Measurements from ENCODE around the gene LGSN.
A peak's percentile ranks its signal among the peaks of the same experiment; 100 is the strongest.
"Not testable (repeated sequence)": the region's sequence is repeated elsewhere in the genome, so short reads cannot be mapped to it uniquely, and the experiment has no call there.

Gene LGSN

GRCh38 chr6:63319939-63320338 lies at the start of gene LGSN:
Gene LGSN, minus strand, starts transcription at chr6:63319983. Its CDS starts 40 bp downstream, at chr6:63319943.
- no peak for DNase-seq

- no peak for DNase-seq
These were observed 48.6 kb upstream of the LGSN start for GRCh38 chr6:63368347-63368746.

GRCh38 chr6:63362500-63363120 lies 42.8 kb upstream of the LGSN start:
- DNase-seq: not testable (repeated sequence)

- DNase-seq: not testable (repeated sequence)
These were observed 37.6 kb upstream of the LGSN start for GRCh38 chr6:63357384-63357783.

GRCh38 chr6:63355632-63356031 lies 35.8 kb upstream of the LGSN start:
- no peak for DNase-seq

- DNase-seq: no peak
These were observed 33.5 kb upstream of the LGSN start for GRCh38 chr6:63353286-63353630.

- DNase-seq: peak; percentile 5
These were observed 32.9 kb upstream of the LGSN start for GRCh38 chr6:63352544-63353285.

GRCh38 chr6:63352069-63352543 lies 32.3 kb upstream of the LGSN start:
- no peak for DNase-seq

- DNase-seq: no peak
These were observed 29.6 kb upstream of the LGSN start for GRCh38 chr6:63349401-63349800.

GRCh38 chr6:63348836-63349235 lies 29.1 kb upstream of the LGSN start:
- no peak for DNase-seq

GRCh38 chr6:63347599-63347998 lies 27.8 kb upstream of the LGSN start:
- no peak for DNase-seq

GRCh38 chr6:63346217-63346835 lies 26.5 kb upstream of the LGSN start:
- no peak for DNase-seq

GRCh38 chr6:63340351-63340750 lies 20.6 kb upstream of the LGSN start:
- no peak for DNase-seq

GRCh38 chr6:63334652-63335051 lies 14.9 kb upstream of the LGSN start:
- DNase-seq: not testable (repeated sequence)

- DNase-seq: no peak
These were observed 13.7 kb upstream of the LGSN start for GRCh38 chr6:63333440-63333839.

- not testable (repeated sequence) for DNase-seq
These were observed 6.8 kb upstream of the LGSN start for GRCh38 chr6:63326630-63327029.

- no peak for DNase-seq
These were observed 3.2 kb upstream of the LGSN start for GRCh38 chr6:63322981-63323380.

GRCh38 chr6:63321821-63322220 lies 2.0 kb upstream of the LGSN start:
- no peak for DNase-seq

- DNase-seq: no peak
These were observed 2.1 kb downstream of the LGSN start for GRCh38 chr6:63317641-63318040.

- DNase-seq: no peak
These were observed 3.7 kb downstream of the LGSN start for GRCh38 chr6:63316113-63316512.

GRCh38 chr6:63313111-63313510 lies 6.7 kb downstream of the LGSN start:
- DNase-seq: no peak

GRCh38 chr6:63307581-63308246 lies 12.1 kb downstream of the LGSN start:
- no peak for DNase-seq

GRCh38 chr6:63306420-63306819 lies 13.4 kb downstream of the LGSN start:
- DNase-seq: no peak

- no peak for DNase-seq
These were observed 14.5 kb downstream of the LGSN start for GRCh38 chr6:63305277-63305676.
